HepG2 (cell line): ENCODE measurements around the gene UBXN6. TPM values are rescaled to one million over a fixed set of nuclear protein-coding genes. Genes with fewer than 3 reads are reported as not detected.

Source experiments
- ATF1 ChIP-seq: IDR thresholded peaks from 2 replicates; pipeline ENCODE4 v1.6.1; 2016; ENCODE audit warnings: mild to moderate bottlenecking, control low read depth
- CREM ChIP-seq, 2 experiments: sonication (generic) in 1 of 2; formaldehyde crosslinking in 1 of 2; IDR thresholded peaks; 2 replicates each; pipeline versions ENCODE4 v1.4.0 to v1.6.1; 2016 to 2020; ENCODE audit warnings: antibody characterized with exemption in 1 of 2, mild to moderate bottlenecking in 1 of 2, missing genetic modification reagents in 1 of 2
- IKZF1 ChIP-seq: fragments of 450-650 bp; IDR thresholded peaks from 2 replicates; pipeline ENCODE4 v1.7.1; 2016
- MTF1 ChIP-seq: sonication (generic); formaldehyde crosslinking; IDR thresholded peaks from 2 replicates; pipeline ENCODE4 v1.5.0; 2020; ENCODE audit warnings: missing genetic modification reagents
- MYNN ChIP-seq: sonication (generic); formaldehyde crosslinking; IDR thresholded peaks from 2 replicates; pipeline ENCODE4 v1.4.0; 2020; ENCODE audit warnings: mild to moderate bottlenecking, low read depth, missing genetic modification reagents
- PAWR ChIP-seq: sonication (generic); formaldehyde crosslinking; IDR thresholded peaks from 2 replicates; pipeline ENCODE4 v1.4.0; 2020; ENCODE audit warnings: missing genetic modification reagents, mild to moderate bottlenecking, borderline replicate concordance
- RORA ChIP-seq: sonication (generic); formaldehyde crosslinking; IDR thresholded peaks from 2 replicates; pipeline ENCODE4 v1.5.0; 2020; ENCODE audit warnings: mild to moderate bottlenecking, missing genetic modification reagents, moderate library complexity
- SALL1 ChIP-seq: sonication (generic); formaldehyde crosslinking; IDR thresholded peaks from 2 replicates; pipeline ENCODE4 v1.8.0; 2022; ENCODE audit warnings: mild to moderate bottlenecking, missing genetic modification reagents
- ZNF12 ChIP-seq: sonication (generic); formaldehyde crosslinking; IDR thresholded peaks from 2 replicates; pipeline ENCODE4 v1.5.0; 2020; ENCODE audit warnings: missing genetic modification reagents
- ZNF672 ChIP-seq: sonication (generic); formaldehyde crosslinking; IDR thresholded peaks from 2 replicates; pipeline ENCODE4 v1.8.1; 2022; ENCODE audit warnings: missing genetic modification reagents
- ZNF780A ChIP-seq: sonication (generic); formaldehyde crosslinking; IDR thresholded peaks from 2 replicates; pipeline ENCODE4 v1.8.0; 2022; ENCODE audit warnings: mild to moderate bottlenecking, missing genetic modification reagents, moderate library complexity
- polyA plus RNA-seq, 8 experiments: library from polyadenylated mRNA; depleted of rRNA in 3 of 8; stranded (reverse) in 7 of 8; unstranded in 1 of 8; fragments of >200 nt; fragmentation: Illumina TruSeq in 4 of 8; extraction: Trizol in 4 of 8; gene quantifications; 2 replicates each; pipeline versions ENCODE4 v1.2.1 to v1.2.3, GENCODE V29; 2011 to 2016; ENCODE audit warnings: low read depth in 4 of 8, missing spikeins in 1 of 8, mixed read lengths in 1 of 8; ENCODE audit not compliant: insufficient read depth in 1 of 8
- total RNA-seq, 5 experiments: library from RNA; depleted of rRNA; stranded (reverse); fragments of >200 nt; fragmentation: Illumina TruSeq; extraction: Trizol; gene quantifications; 2 replicates each; pipeline ENCODE4 v1.2.3, GENCODE V29; 2016; ENCODE audit warnings: low read depth in 1 of 5
- TF ChIP-seq, protein P1 (sequence below): sonication (generic); formaldehyde crosslinking; IDR thresholded peaks from 2 replicates; pipeline ENCODE4 v1.4.0; 2020; ENCODE audit warnings: missing genetic modification reagents, borderline replicate concordance
- TF ChIP-seq, protein P2 (sequence below): sonication (generic); formaldehyde crosslinking; IDR thresholded peaks from 2 replicates; pipeline ENCODE4 v1.9.0; 2021; ENCODE audit warnings: mild to moderate bottlenecking, missing genetic modification reagents
- TF ChIP-seq, protein P3 (sequence below): sonication (generic); formaldehyde crosslinking; IDR thresholded peaks from 2 replicates; pipeline ENCODE4 v1.4.0; 2020; ENCODE audit warnings: mild to moderate bottlenecking, missing genetic modification reagents
- TF ChIP-seq, protein P4 (sequence below): sonication (generic); formaldehyde crosslinking; conservative IDR thresholded peaks from 2 replicates; pipeline ENCODE4 v1.5.0; 2020; ENCODE audit warnings: missing genetic modification reagents

The UBXN6 gene
- total and polyA plus RNA-seq, 2 of the 13 experiments (the other 11 are each of a cell fraction or from before 2014, with no cell fraction given), result 34.9 to 35.5 TPM

DNA sequence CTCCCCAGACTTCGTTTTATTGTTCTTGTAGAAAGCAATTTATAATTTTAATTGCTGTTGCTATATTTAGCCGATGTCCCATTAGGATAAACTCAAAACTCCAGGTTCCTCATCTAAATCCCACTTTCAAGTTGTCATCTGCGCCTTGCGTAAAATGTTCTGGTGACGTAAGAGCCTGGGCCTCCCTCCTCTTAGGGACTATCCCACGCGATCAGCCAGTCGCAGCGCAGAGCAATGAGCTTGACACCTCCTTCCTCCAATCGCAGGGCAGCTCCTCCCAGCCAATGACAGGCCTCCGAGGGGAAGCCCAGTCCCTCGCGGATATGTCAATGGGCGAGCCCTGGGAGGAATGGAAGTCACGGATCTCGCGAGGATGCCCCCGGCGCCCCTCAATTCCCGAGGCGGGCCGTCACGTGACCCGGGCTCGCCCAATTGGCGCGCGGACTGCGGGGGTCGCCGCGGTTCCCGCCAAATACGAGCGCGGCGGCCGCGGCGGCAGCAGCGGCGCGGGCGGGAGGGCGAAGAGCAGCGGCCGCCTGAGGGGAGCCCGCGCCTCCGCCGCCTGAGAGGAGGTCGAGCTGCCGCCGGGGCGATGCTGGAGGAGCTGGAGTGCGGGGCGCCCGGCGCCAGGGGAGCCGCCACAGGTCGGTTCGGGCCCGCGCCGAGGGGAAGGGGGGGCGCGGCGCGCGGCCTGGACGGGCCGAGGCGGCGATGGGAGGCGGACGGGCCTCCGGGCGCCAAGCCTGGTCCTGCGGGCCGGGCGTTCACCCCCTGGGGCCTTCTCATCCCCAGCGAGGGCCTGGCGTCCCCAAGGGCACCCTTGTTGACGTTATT is 55.2 kb downstream of the UBXN6 start, which contains the start of gene CHAF1A (continued):
- TF ChIP-seq, protein P1, sequence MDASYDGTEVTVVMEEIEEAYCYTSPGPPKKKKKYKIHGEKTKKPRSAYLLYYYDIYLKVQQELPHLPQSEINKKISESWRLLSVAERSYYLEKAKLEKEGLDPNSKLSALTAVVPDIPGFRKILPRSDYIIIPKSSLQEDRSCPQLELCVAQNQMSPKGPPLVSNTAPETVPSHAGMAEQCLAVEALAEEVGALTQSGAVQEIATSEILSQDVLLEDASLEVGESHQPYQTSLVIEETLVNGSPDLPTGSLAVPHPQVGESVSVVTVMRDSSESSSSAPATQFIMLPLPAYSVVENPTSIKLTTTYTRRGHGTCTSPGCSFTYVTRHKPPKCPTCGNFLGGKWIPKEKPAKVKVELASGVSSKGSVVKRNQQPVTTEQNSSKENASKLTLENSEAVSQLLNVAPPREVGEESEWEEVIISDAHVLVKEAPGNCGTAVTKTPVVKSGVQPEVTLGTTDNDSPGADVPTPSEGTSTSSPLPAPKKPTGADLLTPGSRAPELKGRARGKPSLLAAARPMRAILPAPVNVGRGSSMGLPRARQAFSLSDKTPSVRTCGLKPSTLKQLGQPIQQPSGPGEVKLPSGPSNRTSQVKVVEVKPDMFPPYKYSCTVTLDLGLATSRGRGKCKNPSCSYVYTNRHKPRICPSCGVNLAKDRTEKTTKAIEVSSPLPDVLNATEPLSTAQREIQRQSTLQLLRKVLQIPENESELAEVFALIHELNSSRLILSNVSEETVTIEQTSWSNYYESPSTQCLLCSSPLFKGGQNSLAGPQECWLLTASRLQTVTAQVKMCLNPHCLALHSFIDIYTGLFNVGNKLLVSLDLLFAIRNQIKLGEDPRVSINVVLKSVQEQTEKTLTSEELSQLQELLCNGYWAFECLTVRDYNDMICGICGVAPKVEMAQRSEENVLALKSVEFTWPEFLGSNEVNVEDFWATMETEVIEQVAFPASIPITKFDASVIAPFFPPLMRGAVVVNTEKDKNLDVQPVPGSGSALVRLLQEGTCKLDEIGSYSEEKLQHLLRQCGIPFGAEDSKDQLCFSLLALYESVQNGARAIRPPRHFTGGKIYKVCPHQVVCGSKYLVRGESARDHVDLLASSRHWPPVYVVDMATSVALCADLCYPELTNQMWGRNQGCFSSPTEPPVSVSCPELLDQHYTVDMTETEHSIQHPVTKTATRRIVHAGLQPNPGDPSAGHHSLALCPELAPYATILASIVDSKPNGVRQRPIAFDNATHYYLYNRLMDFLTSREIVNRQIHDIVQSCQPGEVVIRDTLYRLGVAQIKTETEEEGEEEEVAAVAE, result peak; percentile 36; the same call in 1 of the 2 replicates
- TF ChIP-seq, protein P2, sequence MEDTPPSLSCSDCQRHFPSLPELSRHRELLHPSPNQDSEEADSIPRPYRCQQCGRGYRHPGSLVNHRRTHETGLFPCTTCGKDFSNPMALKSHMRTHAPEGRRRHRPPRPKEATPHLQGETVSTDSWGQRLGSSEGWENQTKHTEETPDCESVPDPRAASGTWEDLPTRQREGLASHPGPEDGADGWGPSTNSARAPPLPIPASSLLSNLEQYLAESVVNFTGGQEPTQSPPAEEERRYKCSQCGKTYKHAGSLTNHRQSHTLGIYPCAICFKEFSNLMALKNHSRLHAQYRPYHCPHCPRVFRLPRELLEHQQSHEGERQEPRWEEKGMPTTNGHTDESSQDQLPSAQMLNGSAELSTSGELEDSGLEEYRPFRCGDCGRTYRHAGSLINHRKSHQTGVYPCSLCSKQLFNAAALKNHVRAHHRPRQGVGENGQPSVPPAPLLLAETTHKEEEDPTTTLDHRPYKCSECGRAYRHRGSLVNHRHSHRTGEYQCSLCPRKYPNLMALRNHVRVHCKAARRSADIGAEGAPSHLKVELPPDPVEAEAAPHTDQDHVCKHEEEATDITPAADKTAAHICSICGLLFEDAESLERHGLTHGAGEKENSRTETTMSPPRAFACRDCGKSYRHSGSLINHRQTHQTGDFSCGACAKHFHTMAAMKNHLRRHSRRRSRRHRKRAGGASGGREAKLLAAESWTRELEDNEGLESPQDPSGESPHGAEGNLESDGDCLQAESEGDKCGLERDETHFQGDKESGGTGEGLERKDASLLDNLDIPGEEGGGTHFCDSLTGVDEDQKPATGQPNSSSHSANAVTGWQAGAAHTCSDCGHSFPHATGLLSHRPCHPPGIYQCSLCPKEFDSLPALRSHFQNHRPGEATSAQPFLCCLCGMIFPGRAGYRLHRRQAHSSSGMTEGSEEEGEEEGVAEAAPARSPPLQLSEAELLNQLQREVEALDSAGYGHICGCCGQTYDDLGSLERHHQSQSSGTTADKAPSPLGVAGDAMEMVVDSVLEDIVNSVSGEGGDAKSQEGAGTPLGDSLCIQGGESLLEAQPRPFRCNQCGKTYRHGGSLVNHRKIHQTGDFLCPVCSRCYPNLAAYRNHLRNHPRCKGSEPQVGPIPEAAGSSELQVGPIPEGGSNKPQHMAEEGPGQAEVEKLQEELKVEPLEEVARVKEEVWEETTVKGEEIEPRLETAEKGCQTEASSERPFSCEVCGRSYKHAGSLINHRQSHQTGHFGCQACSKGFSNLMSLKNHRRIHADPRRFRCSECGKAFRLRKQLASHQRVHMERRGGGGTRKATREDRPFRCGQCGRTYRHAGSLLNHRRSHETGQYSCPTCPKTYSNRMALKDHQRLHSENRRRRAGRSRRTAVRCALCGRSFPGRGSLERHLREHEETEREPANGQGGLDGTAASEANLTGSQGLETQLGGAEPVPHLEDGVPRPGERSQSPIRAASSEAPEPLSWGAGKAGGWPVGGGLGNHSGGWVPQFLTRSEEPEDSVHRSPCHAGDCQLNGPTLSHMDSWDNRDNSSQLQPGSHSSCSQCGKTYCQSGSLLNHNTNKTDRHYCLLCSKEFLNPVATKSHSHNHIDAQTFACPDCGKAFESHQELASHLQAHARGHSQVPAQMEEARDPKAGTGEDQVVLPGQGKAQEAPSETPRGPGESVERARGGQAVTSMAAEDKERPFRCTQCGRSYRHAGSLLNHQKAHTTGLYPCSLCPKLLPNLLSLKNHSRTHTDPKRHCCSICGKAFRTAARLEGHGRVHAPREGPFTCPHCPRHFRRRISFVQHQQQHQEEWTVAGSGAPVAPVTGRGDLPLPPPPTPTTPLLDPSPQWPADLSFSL, result no peak
- no peak for TF ChIP-seq RORA
- TF ChIP-seq, protein P3, sequence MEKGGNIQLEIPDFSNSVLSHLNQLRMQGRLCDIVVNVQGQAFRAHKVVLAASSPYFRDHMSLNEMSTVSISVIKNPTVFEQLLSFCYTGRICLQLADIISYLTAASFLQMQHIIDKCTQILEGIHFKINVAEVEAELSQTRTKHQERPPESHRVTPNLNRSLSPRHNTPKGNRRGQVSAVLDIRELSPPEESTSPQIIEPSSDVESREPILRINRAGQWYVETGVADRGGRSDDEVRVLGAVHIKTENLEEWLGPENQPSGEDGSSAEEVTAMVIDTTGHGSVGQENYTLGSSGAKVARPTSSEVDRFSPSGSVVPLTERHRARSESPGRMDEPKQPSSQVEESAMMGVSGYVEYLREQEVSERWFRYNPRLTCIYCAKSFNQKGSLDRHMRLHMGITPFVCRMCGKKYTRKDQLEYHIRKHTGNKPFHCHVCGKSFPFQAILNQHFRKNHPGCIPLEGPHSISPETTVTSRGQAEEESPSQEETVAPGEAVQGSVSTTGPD, result no peak
- TF ChIP-seq IKZF1, result no peak
- TF ChIP-seq CREM (IDR thresholded peaks at IDR 0.05), result peak; percentile 90
- TF ChIP-seq CREM (CRISPR knock-in tag; IDR thresholded peaks at IDR 0.05), result no peak
- peak; percentile 27 for TF ChIP-seq SALL1 (CRISPR knock-in tag)
- TF ChIP-seq ZNF12, result no peak
- TF ChIP-seq MYNN (CRISPR knock-in tag), result no peak
- TF ChIP-seq, protein P4, sequence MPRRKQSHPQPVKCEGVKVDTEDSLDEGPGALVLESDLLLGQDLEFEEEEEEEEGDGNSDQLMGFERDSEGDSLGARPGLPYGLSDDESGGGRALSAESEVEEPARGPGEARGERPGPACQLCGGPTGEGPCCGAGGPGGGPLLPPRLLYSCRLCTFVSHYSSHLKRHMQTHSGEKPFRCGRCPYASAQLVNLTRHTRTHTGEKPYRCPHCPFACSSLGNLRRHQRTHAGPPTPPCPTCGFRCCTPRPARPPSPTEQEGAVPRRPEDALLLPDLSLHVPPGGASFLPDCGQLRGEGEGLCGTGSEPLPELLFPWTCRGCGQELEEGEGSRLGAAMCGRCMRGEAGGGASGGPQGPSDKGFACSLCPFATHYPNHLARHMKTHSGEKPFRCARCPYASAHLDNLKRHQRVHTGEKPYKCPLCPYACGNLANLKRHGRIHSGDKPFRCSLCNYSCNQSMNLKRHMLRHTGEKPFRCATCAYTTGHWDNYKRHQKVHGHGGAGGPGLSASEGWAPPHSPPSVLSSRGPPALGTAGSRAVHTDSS (CRISPR knock-in tag), result no peak
- no peak for TF ChIP-seq ZNF780A
- no peak for TF ChIP-seq PAWR (CRISPR knock-in tag)
- peak; percentile 88 for TF ChIP-seq ATF1
- no peak for TF ChIP-seq ZNF672 (CRISPR knock-in tag)
- no peak for TF ChIP-seq MTF1
